CD8-positive, alpha-beta memory T cell (primary cell): ENCODE measurements around the gene RALGAPA2. TPM values are rescaled to one million over a fixed set of nuclear protein-coding genes. Genes with fewer than 3 reads are reported as not detected.

ENCODE experiments used
- CTCF ChIA-PET: fragments of 350-600 bp; sonication (Branson Sonifier 250); formaldehyde crosslinking; loops from one replicate; lab custom pipeline; 2021; ENCODE audit warnings: antibody characterized with exemption; lab: Charles Lee
- POLR2A ChIA-PET: fragments of 350-600 bp; sonication (Branson Sonifier 250); formaldehyde crosslinking; loops from one replicate; lab custom pipeline; 2021; ENCODE audit warnings: antibody characterized with exemption; lab: Charles Lee
- DNase-seq, 5 donors: peaks; one replicate each; pipeline versions ENCODE4 v3.0.0 to v3.0.0-alpha.2; 2020 to 2022; ENCODE audit warnings: mixed read lengths in 1 of 5
- H3K27ac ChIP-seq: one replicate; pipeline ENCODE4 v1.7.0; 2013; ENCODE audit warnings: low read depth, mild to moderate bottlenecking, low read length, moderate library complexity
- H3K27me3 ChIP-seq: 2 replicates; pipeline ENCODE4 v1.7.0; 2013; ENCODE audit warnings: low read length, mild to moderate bottlenecking; ENCODE audit not compliant: insufficient read depth, poor library complexity, severe bottlenecking
- H3K36me3 ChIP-seq: 2 replicates; pipeline ENCODE4 v1.7.0; 2013; ENCODE audit warnings: mild to moderate bottlenecking, low read length, moderate library complexity; ENCODE audit not compliant: insufficient read depth
- H3K4me1 ChIP-seq: 2 replicates; pipeline ENCODE4 v1.7.0; 2013; ENCODE audit warnings: mild to moderate bottlenecking, low read length, moderate library complexity; ENCODE audit not compliant: insufficient read depth
- H3K4me3 ChIP-seq: 2 replicates; pipeline ENCODE4 v1.7.0; 2013; ENCODE audit warnings: mild to moderate bottlenecking, low read length
- H3K9me3 ChIP-seq: 2 replicates; pipeline ENCODE4 v1.7.0; 2013; ENCODE audit warnings: mild to moderate bottlenecking, low read length
- H3K27ac Mint-ChIP-seq, 8 donors: one replicate each; pipeline ENCODE4 v1.8.0; 2020 to 2021; ENCODE audit warnings: mixed read lengths in 8 of 8, mild to moderate bottlenecking in 6 of 8, inconsistent platforms in 3 of 8, moderate library complexity in 3 of 8
- H3K27me3 Mint-ChIP-seq, 2 donors: one replicate each; pipeline ENCODE4 v1.8.0; 2020 to 2021; ENCODE audit warnings: mixed read lengths in 2 of 2, mild to moderate bottlenecking in 1 of 2, moderate library complexity in 1 of 2
- H3K36me3 Mint-ChIP-seq, 3 donors: one replicate each; pipeline ENCODE4 v1.8.0; 2020 to 2021; ENCODE audit warnings: mixed read lengths in 3 of 3, inconsistent platforms in 1 of 3, mild to moderate bottlenecking in 1 of 3
- H3K4me1 Mint-ChIP-seq, 3 donors: one replicate each; pipeline ENCODE4 v1.8.0; 2020 to 2021; ENCODE audit warnings: mixed read lengths in 3 of 3, inconsistent platforms in 1 of 3, mild to moderate bottlenecking in 1 of 3
- H3K4me3 Mint-ChIP-seq, 7 donors: one replicate each; pipeline ENCODE4 v1.8.0; 2020 to 2021; ENCODE audit warnings: mixed read lengths in 7 of 7, mild to moderate bottlenecking in 6 of 7, moderate library complexity in 4 of 7, inconsistent platforms in 2 of 7
- H3K9me3 Mint-ChIP-seq, 5 donors: one replicate each; pipeline ENCODE4 v1.8.0; 2020 to 2022; ENCODE audit warnings: mixed read lengths in 5 of 5, mild to moderate bottlenecking in 3 of 5, moderate library complexity in 2 of 5, inconsistent platforms in 1 of 5
- polyA plus RNA-seq: library from polyadenylated mRNA; unstranded; fragments of 300-500 nt; fragmentation: Illumina TruSeq; gene quantifications from one replicate; pipeline ENCODE4 v1.2.3, GENCODE V29; 2021
- total RNA-seq, 2 experiments: library from RNA; stranded (reverse); gene quantifications; one replicate each; pipeline ENCODE4 v1.2.3, GENCODE V29; 2021

Gene RALGAPA2
- total and polyA plus RNA-seq, 3 experiments from 2014 or later = 7.4 to 14.5 (median 13.4) TPM

DNA sequence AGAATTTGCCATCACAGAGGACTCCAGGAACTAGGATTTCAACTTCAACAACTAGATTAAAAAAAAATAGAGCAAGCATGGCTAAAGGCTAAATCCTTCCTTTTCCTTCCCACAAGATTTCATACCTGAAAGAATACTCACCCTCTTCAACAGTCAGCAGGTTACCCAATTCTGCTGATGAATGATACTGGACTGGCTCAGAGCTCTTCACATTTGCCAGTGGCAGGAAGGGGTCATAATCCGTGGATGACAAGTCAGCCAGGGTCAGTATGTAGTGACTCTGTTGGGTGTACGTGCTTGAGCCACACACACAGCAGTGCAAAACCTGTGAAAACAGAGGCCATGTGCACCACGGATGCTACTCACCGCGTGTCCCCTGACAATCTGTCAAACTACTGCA lies 191.7 kb downstream of the RALGAPA2 start:
- no peaks in the 10 kb centered on the region for H3K9me3 Mint-ChIP-seq
- H3K36me3 Mint-ChIP-seq = peaks cover 36 to 70% (median 42%) of the 10 kb centered on the region in 3 donors
- no peak overlapping the region for H3K4me3 Mint-ChIP-seq
- no peaks in the 10 kb centered on the region for H3K27me3 Mint-ChIP-seq
- H3K27me3 ChIP-seq = no peaks in the 10 kb centered on the region
- no peak overlapping the region for H3K27ac Mint-ChIP-seq
- peaks cover 4% of the 10 kb centered on the region for H3K36me3 ChIP-seq
- no peaks in the 10 kb centered on the region for H3K4me1 ChIP-seq
- H3K9me3 ChIP-seq = no peaks in the 10 kb centered on the region
- CTCF ChIA-PET = no interaction called here
- no peak overlapping the region for H3K4me3 ChIP-seq
- POLR2A ChIA-PET = no interaction called here
- no peaks in the 10 kb centered on the region for H3K4me1 Mint-ChIP-seq
- no peak for DNase-seq
- H3K27ac ChIP-seq = no peak overlapping the region

DNA sequence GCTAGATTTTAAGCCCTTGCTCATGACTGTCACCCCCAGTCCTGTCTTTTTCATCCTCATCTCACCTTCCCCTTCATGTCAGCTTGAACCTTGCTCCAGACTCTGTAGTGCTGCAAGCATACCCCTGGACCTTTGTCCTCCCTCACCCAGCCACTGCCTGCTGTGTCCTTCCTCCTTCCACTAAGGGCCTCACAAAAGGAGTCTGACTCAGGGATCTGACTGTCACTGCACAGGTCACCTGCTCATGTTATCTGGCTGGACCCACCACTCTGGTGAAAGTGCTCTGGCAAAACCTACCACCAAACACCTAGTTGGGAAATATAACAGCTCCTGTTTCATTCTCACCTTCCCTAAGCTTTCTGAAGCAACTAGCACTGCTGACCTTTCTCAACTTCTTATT lies 193.2 kb downstream of the RALGAPA2 start:
- Mint-ChIP-seq H3K27me3 (no peaks in the 10 kb centered on the region), H3K4me1 (no peaks in the 10 kb centered on the region), H3K36me3 (peaks cover 47 to 72% (median 53%) of the 10 kb centered on the region in 3 donors), H3K27ac (peak overlapping the region in 2 of 8 donors; percentile 27), H3K4me3 (no peak overlapping the region), H3K9me3 (peaks cover 0 to 3% (median 0%) of the 10 kb centered on the region in 5 donors)
- ChIA-PET CTCF (no interaction called here), POLR2A (no interaction called here)
- DNase-seq = no peak
- Histone ChIP-seq H3K4me3 (no peak overlapping the region), H3K36me3 (peaks cover 4% of the 10 kb centered on the region), H3K9me3 (no peaks in the 10 kb centered on the region), H3K4me1 (no peaks in the 10 kb centered on the region), H3K27ac (no peak overlapping the region), H3K27me3 (no peaks in the 10 kb centered on the region)

DNA sequence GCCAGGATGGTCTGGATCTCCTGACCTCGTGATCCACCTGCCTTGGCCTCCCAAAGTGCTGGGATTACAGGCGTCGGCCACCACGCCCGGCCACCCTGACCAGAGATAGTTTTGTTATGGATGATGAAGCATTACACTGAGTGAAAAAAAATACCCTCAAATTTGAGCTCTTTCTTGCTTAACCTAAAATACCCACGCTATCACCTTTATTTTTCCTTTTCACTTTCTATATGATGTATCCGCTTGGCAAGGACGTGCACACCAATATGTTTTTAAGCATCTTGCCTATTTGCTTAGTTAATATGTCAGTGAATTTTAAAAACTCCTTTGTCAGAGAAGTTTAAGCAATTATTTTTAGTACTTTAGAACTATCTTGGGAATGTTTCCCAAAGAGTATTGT lies 194.2 kb downstream of the RALGAPA2 start:
- ChIA-PET CTCF (interaction anchor here (0.8 kb wide), 1 partner anchor 46 kb away, joined by 3 read pairs; no protein-coding TSS in a partner anchor), POLR2A (no interaction called here)
- H3K4me3 ChIP-seq = no peak overlapping the region
- Mint-ChIP-seq H3K9me3 (peaks cover 0 to 4% (median 0%) of the 10 kb centered on the region in 5 donors), H3K4me3 (no peak overlapping the region), H3K27me3 (no peaks in the 10 kb centered on the region), H3K36me3 (peaks cover 52 to 76% (median 60%) of the 10 kb centered on the region in 3 donors), H3K4me1 (no peaks in the 10 kb centered on the region), H3K27ac (no peak overlapping the region)
- no peaks in the 10 kb centered on the region for H3K9me3 ChIP-seq
- H3K27me3 ChIP-seq = no peaks in the 10 kb centered on the region
- peaks cover 4% of the 10 kb centered on the region for H3K36me3 ChIP-seq
- no peaks in the 10 kb centered on the region for H3K4me1 ChIP-seq
- DNase-seq = no peak
- no peak overlapping the region for H3K27ac ChIP-seq

DNA sequence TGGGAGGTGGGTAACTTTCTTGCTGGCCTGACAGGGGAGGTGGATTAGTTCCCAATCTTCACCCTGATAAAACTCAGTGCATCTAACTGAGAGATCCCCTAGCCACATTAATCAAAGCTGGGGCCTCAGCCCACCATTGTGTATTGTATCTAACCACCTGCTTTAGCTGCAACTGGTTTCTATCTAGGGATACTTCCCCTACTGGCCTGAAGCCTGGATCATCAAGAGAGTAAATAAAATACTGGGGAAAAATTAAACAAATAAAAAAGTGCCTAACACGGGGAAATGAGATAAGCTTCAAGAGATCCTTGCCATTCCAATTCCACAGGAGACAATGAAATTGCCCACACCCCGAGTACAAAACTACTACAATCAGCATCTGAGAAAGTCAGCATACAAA lies 195.1 kb downstream of the RALGAPA2 start:
- H3K9me3 Mint-ChIP-seq = peaks cover 0 to 4% (median 0%) of the 10 kb centered on the region in 5 donors
- H3K4me1 Mint-ChIP-seq = no peaks in the 10 kb centered on the region
- Histone ChIP-seq H3K27me3 (no peaks in the 10 kb centered on the region), H3K4me3 (no peak overlapping the region), H3K27ac (no peak overlapping the region), H3K36me3 (peaks cover 9% of the 10 kb centered on the region), H3K4me1 (no peaks in the 10 kb centered on the region), H3K9me3 (no peaks in the 10 kb centered on the region)
- CTCF ChIA-PET = no interaction called here
- H3K36me3 Mint-ChIP-seq = peaks cover 62 to 82% (median 70%) of the 10 kb centered on the region in 3 donors
- H3K4me3 Mint-ChIP-seq = no peak overlapping the region
- no peak overlapping the region for H3K27ac Mint-ChIP-seq
- POLR2A ChIA-PET = no interaction called here
- no peaks in the 10 kb centered on the region for H3K27me3 Mint-ChIP-seq
- DNase-seq = no peak

DNA sequence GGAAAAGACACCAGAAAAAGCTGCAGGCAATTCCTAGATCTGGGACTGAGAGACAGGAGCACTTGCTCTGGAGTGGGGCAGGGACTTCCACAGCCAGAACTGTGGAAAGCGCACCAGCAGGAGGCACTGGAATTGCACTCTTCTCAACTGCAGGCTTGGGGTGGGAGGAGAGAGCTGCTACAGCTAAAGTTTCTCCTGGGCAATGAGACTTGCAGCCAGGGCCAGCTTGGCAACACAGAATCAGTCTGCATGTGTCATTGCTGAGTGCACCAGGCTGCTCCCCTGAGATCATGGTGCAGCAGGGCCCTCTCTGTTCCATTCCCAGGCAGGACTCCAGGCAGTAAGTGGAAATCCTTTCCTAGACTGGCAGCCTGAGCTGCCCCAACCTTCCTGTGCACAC lies 198.7 kb downstream of the RALGAPA2 start:
- Histone ChIP-seq H3K27me3 (no peaks in the 10 kb centered on the region), H3K4me3 (no peak overlapping the region), H3K9me3 (no peaks in the 10 kb centered on the region), H3K27ac (no peak overlapping the region), H3K4me1 (no peaks in the 10 kb centered on the region), H3K36me3 (peaks cover 16% of the 10 kb centered on the region)
- Mint-ChIP-seq H3K27ac (no peak overlapping the region), H3K9me3 (peaks cover 0 to 4% (median 0%) of the 10 kb centered on the region in 5 donors), H3K4me1 (no peaks in the 10 kb centered on the region), H3K4me3 (no peak overlapping the region), H3K36me3 (peaks cover 55 to 89% (median 63%) of the 10 kb centered on the region in 3 donors), H3K27me3 (no peaks in the 10 kb centered on the region)
- ChIA-PET CTCF (no interaction called here), POLR2A (no interaction called here)
- DNase-seq = no peak

DNA sequence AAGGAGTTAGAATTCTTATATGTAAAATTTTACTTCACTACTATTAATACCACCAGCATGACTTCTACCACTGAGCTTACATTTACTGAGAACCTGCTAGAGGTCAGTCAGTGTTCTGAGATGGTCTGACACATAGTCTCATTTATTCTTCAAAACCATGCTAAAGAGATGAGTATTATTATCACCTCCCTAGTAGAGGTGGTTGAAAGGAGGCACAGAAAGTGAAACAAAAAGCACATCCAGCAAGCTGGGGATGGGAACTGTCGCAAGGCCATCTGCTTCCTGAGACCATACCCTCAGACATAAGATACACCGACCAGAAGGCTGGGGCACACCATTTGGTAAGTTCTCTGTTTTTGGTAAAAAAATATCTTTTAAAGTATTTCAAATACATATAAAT lies 206.9 kb downstream of the RALGAPA2 start:
- Mint-ChIP-seq H3K4me1 (peaks cover 0 to 10% (median 6%) of the 10 kb centered on the region in 3 donors), H3K4me3 (peak overlapping the region in 2 of 7 donors; percentile 23 to 44), H3K9me3 (no peaks in the 10 kb centered on the region), H3K27ac (no peak overlapping the region), H3K27me3 (no peaks in the 10 kb centered on the region), H3K36me3 (peaks cover 17 to 77% (median 38%) of the 10 kb centered on the region in 3 donors)
- Histone ChIP-seq H3K36me3 (peaks cover 6% of the 10 kb centered on the region), H3K27ac (no peak overlapping the region), H3K4me3 (no peak overlapping the region), H3K4me1 (no peaks in the 10 kb centered on the region), H3K9me3 (no peaks in the 10 kb centered on the region), H3K27me3 (no peaks in the 10 kb centered on the region)
- CTCF ChIA-PET = no interaction called here
- DNase-seq = no peak
- POLR2A ChIA-PET = no interaction called here

DNA sequence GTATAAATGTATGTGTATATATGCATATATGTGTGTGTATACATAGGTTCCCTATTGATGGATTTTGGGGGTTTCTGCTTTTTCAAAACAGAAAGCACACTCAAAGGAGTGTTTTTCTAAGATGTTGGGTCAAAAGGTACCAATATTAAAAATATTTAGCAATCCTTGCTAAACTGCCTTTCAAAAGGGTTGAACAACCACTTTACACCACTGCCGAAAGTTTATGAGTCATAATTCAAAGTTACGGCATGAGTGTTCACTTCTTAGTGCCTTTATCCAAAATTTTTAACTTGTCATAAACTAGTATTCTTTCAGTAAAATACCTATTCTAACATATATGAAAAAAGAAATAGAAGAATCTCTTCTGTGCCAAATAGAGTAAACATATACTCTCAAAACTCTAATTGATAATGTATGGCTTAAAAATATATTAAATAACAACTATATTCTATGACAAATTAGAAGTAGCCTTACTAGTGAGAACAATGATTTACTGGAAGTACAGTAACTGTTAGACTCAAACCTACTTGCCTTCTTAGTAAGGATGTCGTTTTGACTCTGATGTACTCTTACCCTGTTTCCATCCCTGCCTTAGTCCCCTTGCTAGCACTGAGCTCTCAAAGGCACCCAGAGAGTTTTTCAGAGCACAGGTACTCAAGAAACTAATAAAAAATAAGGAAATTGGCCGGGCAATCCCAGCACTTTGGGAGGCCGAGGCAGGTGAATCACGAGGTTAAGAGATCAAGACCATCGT lies 208.5 kb downstream of the RALGAPA2 start:
- CTCF ChIA-PET = interaction anchor here (0.6 kb wide), 1 partner anchor 13 kb away, joined by 3 read pairs; no protein-coding TSS in a partner anchor
- DNase-seq = no peak
- Histone ChIP-seq H3K27me3 (no peaks in the 10 kb centered on the region), H3K9me3 (no peaks in the 10 kb centered on the region), H3K36me3 (peaks cover 10% of the 10 kb centered on the region), H3K4me3 (no peak overlapping the region), H3K27ac (no peak overlapping the region), H3K4me1 (no peaks in the 10 kb centered on the region)
- no peaks in the 10 kb centered on the region for H3K9me3 Mint-ChIP-seq
- peaks cover 17 to 75% (median 35%) of the 10 kb centered on the region in 3 donors for H3K36me3 Mint-ChIP-seq
- H3K4me1 Mint-ChIP-seq = peaks cover 0 to 10% (median 6%) of the 10 kb centered on the region in 3 donors
- H3K27ac Mint-ChIP-seq = no peak overlapping the region
- POLR2A ChIA-PET = no interaction called here
- no peak overlapping the region for H3K4me3 Mint-ChIP-seq
- H3K27me3 Mint-ChIP-seq = no peaks in the 10 kb centered on the region

DNA sequence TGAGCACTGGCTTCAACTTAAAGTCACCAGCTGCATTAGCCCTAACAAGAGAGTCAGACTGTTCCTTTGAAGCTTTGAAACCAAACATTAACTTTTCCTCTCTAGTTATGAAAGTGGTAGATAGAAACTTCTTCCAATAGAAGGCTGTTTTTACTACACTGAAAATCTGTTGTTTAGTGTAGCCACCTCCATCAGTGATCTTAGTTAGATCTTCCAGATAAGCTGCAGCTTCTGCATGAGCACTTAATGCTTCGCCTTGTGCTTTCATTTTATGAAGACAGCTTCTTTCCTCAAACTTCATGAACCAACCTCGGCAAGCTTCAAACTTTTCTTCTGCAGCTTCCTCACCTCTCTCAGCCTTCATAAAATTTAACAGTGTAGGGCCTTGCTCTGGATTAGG lies 211.3 kb downstream of the RALGAPA2 start:
- Histone ChIP-seq H3K4me1 (no peaks in the 10 kb centered on the region), H3K36me3 (peaks cover 17% of the 10 kb centered on the region), H3K27ac (no peak overlapping the region), H3K9me3 (no peaks in the 10 kb centered on the region), H3K27me3 (no peaks in the 10 kb centered on the region), H3K4me3 (no peak overlapping the region)
- Mint-ChIP-seq H3K4me3 (no peak overlapping the region), H3K9me3 (no peaks in the 10 kb centered on the region), H3K4me1 (peaks cover 0 to 7% (median 6%) of the 10 kb centered on the region in 3 donors), H3K27ac (no peak overlapping the region), H3K27me3 (no peaks in the 10 kb centered on the region), H3K36me3 (peaks cover 17 to 87% (median 38%) of the 10 kb centered on the region in 3 donors)
- ChIA-PET CTCF (interaction anchor here (1.1 kb wide), 1 partner anchor 13 kb away, joined by 3 read pairs; no protein-coding TSS in a partner anchor), POLR2A (no interaction called here)
- DNase-seq = no peak
